ENCODE results near the gene TCF7L2. TPM values are rescaled to one million over a fixed set of nuclear protein-coding genes. Genes with fewer than 3 reads are reported as not detected.

The TCF7L2 gene
- polyA plus RNA-seq, 1 donor: 50.4 TPM

DNA sequence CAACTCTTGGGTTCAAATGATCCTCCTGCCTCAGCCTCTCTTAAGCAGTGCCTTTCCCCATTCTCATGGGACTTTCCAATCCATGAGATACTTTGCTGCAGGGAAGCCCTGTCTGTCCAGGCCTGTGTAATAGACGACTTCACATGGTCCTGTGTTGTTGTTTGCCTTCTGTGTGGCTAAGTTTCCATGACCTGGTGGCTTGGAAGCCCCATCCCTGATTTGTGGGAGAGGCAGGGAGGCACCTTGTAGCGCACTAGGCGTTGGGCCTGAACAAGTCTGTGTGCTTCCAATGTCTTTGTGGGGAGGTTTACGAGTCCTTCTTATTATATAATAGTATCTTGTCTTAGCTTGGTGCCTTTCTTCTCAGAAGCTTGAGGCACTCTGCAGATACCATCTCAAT is 49.1 kb downstream of the TCF7L2 start:
- DNase-seq: no peak

- no peak for DNase-seq
These were observed 50.4 kb downstream of the TCF7L2 start for GRCh38 chr10:113000442-113000841.

DNA sequence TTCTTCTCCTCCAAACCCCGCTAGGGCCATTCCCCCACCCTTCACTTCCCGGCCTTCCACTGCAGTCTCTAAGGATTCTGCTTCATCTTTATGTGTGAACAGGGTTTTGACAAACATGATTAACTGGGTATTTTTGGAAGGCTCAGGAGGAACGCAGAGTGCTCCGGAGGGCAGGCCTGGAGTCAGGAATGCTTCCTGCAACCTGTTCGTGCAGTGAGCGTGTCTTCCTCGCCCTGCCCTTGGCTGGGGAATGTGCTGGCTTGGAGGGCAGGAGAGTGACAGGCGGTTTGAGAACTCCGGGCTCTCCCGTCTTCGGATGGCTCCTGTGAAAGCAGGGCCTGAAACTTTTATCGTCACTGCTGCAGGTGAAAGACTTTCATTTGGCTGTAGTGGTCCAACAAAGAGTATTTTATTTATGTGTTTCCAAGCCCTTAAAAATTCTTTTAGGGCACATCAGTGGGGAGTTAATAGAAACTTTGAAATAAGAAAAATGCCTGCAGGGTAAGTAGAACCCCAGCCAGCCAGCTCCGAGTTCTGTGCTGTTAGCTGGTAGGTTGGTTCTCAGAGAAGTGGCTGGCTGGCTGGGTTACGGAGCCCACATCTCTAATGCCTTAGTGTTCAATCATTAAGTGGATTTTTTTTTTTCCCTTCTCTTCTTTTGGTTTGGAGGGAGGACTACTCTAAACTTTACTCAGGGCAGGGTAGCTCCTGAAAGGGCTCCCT is 51.0 kb downstream of the TCF7L2 start:
- DNase-seq: no peak

GRCh38 chr10:113001599-113002448 is 51.8 kb downstream of the TCF7L2 start:
- no peak for DNase-seq

DNA sequence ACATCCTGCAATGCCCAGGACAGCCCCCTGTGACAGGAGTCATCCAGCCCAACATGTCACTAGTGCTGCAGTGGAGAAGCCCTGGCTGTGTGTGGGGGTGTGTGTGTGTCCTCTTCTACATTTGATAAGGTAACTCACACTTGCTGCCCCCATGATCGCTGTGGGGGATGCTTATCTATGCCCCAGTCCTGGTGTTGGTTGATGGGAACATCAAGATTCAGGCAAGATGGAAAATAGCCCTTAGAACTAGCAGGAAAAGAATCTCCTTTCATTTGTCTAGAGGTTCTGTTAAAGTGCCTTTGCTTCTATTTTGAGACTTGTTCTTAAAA is 52.4 kb downstream of the TCF7L2 start:
- DNase-seq: no peak

DNA sequence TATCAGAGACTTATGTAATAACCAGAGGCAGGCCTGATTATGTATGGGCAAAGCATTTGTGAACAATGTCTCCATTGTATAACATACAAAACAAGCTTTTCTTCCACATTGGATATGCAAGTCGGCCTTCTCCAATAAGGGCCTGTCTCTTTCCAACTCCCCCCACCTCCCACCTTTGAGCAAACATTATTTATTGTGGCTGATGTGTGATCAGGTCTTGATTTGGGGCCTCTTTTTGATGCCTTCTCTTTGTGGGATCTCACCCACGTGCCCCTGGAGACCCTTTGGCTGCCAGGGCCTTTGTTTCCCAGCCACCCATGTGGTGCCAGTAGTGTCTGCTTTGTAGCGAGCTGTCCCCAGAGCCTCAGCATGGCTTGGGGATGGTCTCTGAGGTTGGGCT is 53.0 kb downstream of the TCF7L2 start:
- DNase-seq: no peak

- DNase-seq: no peak
These were observed 54.1 kb downstream of the TCF7L2 start for GRCh38 chr10:113004069-113004618.

- DNase-seq: no peak
These were observed 55.3 kb downstream of the TCF7L2 start for GRCh38 chr10:113005380-113005779.

DNA sequence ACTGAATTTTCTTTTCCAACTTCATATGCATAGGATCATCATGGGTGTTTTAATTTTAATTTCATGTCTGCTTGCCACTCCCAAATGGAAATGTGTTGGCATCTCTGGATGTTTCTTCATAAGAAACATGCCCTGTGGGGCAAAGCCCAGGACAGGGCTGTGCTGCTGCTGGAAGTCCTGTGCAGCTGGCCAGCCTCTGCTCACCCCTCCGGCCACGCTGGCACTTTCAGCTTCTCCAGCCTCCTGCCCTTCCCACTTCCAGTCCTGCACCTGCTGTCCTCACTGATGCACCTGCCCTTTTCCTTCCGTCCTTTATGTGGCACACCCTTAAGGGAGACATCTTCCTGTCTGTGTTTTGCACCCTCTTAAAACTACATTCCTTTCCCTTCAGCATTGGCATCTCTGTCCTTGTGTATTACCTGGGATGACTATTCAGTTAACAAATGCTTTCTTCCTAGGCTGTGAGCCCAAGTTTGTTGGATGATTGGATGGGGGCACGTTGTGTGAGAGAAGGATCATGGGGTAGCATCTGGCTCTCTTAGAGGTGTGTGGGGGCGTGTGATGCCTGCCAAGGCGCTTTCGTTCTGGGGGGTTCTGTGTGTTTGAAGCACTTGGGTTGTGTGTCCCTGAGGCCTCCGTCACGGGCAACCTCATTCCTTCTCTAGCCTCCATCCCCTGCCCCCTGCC is 56.8 kb downstream of the TCF7L2 start:
- DNase-seq: no peak

DNA sequence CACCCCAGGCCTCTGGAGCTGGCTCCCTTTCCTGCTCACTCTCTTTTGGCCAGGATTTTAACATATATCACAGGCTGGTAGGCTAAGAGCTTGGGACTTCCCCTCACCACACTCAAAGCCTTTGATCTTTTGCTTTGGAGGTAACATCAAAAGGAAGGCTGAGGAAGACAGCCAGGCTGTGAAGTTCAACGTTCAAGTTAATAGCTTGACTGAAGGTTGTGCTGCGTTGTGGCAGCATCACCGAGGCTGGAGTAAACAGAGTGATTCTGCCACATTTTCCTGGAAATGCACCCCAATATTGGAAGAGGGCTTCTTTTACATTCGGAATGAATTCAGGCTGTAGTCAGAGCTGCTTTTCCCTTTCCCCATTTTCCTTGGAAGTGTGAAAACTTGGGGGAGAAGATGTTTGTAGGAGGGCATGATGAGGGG is 57.3 kb downstream of the TCF7L2 start:
- no peak for DNase-seq

DNA sequence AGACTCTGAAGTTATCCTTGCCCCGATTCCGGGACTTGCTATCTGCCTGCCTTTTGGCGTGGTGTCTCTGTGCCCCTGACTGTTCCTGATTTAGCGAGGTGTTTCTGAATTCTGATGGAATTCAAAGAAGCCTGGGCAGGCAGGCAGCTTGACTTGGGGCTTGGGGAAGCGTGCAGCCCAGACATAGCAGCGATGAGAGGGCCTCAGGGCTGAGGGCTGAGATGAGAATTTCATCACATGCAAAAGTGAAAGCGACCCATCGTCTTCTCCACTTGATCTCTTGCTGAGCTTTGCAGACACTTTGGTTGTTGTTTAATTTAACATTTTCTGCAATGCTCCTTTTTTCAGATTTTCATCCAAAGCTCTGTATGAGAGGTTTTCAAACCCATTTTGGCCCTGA is 57.8 kb downstream of the TCF7L2 start:
- DNase-seq: no peak

GRCh38 chr10:113011592-113012374 is 61.7 kb downstream of the TCF7L2 start:
- no peak for DNase-seq

DNA sequence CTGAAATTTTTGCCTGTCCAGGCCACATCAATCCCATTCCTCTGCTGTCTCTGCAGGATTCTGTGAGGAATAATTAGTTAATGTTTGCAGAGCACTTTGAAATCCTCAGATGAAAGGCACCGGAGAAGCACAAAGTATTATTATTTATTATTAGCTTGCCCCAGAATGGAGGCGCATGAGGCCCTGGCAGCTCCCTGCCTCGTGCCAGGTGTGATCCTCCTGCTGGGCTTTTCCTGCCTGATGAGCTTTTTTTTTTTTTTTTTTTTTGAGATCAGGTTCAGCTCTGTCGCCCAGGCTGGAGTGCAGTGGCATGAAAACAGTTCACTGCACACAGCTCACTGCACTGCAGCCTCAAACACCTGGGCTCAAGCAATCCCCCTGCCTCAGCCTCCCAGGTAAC is 65.2 kb downstream of the TCF7L2 start:
- DNase-seq: no peak

- DNase-seq: no peak
These were observed 67.3 kb downstream of the TCF7L2 start for GRCh38 chr10:113017376-113017775.

DNA sequence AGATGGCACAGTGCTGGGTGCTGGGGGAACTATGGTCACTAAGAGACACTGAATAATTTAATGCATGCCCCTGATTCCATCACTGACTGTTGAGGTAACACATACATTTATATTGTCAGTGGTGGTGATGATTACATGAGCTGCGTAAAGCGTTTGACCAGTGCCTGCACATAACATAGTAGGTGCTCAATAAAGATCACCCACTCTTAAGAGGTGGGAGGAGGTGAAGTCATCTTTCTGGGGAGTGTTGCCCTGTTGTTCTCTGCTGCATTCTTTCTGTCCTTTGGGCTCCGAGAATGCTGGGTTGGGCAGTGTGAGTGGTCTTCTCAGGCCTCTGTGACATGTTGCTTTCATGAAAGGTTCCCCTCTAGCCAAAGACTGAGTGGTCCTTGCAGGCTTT is 68.0 kb downstream of the TCF7L2 start:
- no peak for DNase-seq

- no peak for DNase-seq
These were observed 69.0 kb downstream of the TCF7L2 start for GRCh38 chr10:113019096-113019495.

- DNase-seq: no peak
These were observed 69.8 kb downstream of the TCF7L2 start for GRCh38 chr10:113019692-113020474.

- no peak for DNase-seq
These were observed 70.4 kb downstream of the TCF7L2 start for GRCh38 chr10:113020475-113020753.

- no peak for DNase-seq
These were observed 70.8 kb downstream of the TCF7L2 start for GRCh38 chr10:113020838-113021237.

DNA sequence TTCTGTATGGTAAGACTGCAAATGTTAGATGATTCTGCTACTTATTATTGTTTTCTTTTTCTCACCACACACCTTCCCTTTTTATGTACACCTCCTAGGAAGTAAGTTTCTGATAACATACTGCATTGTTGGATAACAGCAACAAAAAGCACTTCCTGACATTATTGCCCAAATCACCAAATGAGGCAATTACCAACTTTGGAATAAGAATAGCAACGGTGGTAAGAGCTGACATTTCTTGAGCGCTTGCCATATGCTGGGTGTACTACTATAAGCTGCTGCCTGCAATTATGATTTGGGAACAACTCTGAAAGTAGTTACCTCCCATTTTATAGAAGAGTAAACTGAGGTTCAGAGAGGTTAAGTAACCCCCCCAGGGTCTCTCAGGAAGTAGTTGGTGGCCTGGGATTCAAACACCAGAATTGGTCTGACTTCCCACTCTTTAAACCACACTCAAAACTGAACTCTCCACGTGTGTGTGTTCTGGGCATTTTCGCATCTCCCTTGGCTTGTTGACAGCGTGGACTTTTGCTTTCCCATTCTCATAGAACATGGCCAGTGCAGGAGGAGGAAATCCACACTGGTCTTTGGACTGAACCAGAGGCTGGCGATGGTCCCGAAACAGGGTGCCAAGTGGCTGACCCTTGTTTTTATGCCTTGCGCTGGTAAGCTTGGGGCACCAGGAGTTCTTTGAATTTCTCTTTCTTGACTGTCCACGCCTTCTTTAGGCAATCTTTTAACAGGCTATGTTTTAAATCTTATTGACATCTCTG is 71.4 kb downstream of the TCF7L2 start:
- DNase-seq: no peak

GRCh38 chr10:113022265-113022664 is 72.2 kb downstream of the TCF7L2 start:
- DNase-seq: no peak
